Measurements from ENCODE around the gene PPFIBP1.
"Not testable (repeated sequence)": the region's sequence is repeated elsewhere in the genome, so short reads cannot be mapped to it uniquely, and the experiment has no call there.

PPFIBP1 gene

GRCh38 chr12:27618836-27619235, 94.8 kb downstream of the PPFIBP1 start:
- FAIRE-seq (no peak), DNase-seq (ENCODE audit: insufficient read length, low spot score) (no peak)

DNA sequence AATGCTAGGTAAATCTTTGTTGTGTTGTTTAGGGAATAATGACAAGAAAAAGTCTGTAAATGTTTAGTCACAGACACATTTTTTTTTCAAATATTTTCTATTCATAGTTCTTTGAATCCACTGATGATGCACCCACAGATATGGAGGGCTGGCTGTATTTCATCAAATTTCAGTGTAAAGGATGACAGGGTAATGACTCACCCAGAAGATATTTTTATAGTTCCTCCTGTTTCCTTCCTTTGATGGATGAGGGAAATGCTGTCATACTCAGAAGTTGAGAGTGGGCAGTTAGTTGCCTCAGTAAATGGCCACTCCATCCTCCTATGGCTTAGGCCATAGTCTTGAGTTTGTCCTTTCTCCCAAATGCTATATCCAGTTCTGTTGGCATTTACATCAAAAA, 95.3 kb downstream of the PPFIBP1 start:
- FAIRE-seq, result peak; percentile 96
- peak; percentile 80 for DNase-seq (ENCODE audit: insufficient read length, low spot score)

DNA sequence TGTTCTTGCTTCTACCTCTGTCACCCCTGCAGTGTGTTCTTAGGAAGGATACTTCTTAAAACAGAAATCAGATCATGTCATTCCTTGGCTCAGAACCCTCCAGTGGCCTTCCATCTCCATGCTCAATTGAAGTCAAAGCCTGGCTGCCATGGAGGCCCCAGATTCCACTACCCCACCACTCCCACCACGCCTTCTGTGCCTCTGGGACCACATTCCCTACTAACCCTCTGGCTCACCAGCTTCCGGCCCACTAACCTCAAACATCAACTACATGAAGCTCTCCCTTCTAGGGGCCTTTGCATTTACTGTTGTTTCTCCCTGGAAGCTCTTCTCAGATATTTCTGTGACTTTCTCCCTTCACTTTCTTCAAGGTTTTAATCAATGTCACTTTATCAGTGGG, 96.1 kb downstream of the PPFIBP1 start:
- no peak for DNase-seq (ENCODE audit: insufficient read length, low spot score)

GRCh38 chr12:27622436-27623195, 98.6 kb downstream of the PPFIBP1 start:
- peak; percentile 63 for FAIRE-seq
- no peak for DNase-seq (ENCODE audit: insufficient read length, low spot score)

More for the DNA sequence above, 96.1 kb downstream of the PPFIBP1 start:
- FAIRE-seq, result no peak

DNA sequence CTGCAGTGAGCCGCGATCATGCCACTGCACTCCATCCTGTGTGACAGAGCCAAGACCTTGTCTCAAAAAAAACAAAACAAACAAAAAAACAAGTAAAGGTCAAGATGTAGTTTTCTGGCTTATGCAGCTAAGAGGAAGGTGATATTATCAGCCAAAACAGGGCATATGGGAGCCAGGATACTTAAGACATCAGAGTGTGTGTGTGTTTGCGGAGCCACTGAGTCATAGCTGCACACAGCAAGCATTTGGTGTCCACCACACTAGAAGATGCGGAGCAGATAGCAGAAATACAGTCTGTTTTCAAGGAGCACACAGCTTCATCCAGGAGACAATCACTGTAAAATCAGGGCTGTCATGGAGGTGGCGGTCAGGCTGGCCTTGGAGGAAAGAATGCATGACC, 99.6 kb downstream of the PPFIBP1 start:
- DNase-seq (ENCODE audit: insufficient read length, low spot score), result no peak
- FAIRE-seq, result peak; percentile 76

DNA sequence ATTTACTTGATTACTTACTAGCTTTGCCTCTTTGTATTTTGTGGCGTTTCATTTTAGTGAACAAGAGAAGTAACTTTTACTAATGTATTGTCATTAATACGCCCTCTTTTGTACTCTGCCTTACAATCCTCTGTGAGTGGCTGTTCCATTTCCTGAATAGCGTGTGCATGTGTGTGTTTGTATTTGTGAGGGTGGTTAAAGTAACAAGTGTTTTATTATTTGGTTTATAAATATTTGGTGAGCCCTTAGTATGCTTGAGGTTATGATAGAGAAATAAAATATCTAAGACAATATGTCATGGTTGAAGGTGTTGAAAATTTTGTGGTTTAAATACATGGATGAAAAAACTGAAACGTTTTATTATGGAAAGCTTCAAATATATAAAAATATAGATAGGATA, 100.6 kb downstream of the PPFIBP1 start:
- no peak for DNase-seq (ENCODE audit: insufficient read length, low spot score)
- peak; percentile 52 for FAIRE-seq

DNA sequence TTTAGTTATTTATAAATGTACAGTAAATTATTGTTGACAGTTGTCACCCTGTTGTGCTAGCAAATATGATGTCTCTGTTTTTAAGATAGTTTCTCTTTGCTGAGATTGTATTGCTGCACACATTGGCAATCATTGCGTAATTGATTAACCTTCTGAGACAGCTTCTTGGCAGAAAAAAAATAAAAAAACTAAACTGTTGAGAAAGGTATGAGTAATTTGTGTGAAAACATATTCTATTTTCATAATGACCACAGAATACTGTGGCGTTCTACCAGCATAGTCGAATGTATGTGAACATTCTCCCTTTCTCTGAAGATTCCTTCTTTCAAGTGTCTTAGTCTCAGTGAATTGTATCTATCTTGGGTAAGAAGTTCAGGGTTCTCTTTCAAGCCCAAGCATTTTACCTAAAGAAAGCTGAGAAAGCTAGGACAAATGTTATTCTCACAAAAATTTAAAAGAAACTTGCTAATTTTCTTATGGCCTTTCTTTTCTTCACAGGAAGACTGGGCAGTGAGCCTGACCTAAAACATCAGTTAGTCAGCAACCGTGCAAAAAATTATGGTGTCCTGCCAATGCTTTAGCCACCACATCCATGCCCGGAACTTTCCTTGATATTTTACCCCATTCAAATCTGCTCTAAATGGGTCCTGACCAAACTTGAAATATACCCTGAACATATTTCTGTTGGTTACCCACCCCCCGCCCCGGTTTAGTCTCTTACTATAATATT, 103.3 kb downstream of the PPFIBP1 start:
- FAIRE-seq (peak; percentile 46), DNase-seq (ENCODE audit: insufficient read length, low spot score) (peak; percentile 33)

DNA sequence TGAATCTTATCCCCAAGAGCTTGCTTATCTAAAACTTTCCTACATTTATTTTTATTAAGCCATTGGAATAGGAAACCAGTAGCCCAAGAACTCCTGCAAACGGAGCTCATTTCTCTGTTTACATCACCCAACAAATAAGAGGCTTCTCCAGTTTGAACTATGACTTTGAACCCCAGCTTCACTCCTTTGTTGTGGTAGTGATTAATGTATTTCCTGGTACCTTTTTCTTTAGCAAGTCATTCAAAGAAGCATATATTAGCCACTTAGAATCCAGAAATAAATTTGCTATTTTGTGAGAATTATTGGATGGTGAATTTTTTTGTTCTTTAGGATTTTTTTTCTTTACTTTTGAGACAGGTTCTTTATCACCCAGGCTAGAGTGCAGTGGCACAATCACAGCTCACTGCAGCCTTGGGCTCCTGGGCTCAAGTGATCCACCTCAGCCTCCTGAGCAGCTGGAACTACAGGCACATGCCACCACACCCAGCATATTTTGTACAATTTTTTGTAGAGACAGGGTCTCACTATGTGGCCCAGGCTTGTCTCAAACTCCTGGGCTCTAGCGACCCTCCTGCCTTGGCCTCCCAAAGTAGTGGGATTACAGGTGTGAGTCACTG, 104.0 kb downstream of the PPFIBP1 start:
- not testable (repeated sequence) for FAIRE-seq; DNase-seq (ENCODE audit: insufficient read length, low spot score)

DNA sequence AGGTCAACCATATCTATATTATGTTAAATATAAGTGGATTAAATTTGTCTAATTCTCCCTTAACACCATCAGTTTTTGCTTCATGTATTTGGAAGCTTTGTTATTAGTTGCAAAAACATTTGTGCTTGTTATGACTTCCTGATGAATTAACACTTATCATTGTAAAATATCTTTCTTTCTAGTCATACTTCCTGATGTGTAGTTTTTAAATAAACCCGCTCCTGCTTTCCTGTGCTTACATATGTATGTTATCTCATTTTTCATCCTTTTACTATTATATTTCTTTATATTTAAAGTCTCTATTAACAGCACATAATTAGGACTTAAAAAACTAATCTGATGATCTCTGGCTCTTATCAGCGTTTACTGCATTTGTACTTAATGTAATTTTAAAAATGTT, 106.2 kb downstream of the PPFIBP1 start:
- DNase-seq (ENCODE audit: insufficient read length, low spot score); FAIRE-seq: not testable (repeated sequence)

DNA sequence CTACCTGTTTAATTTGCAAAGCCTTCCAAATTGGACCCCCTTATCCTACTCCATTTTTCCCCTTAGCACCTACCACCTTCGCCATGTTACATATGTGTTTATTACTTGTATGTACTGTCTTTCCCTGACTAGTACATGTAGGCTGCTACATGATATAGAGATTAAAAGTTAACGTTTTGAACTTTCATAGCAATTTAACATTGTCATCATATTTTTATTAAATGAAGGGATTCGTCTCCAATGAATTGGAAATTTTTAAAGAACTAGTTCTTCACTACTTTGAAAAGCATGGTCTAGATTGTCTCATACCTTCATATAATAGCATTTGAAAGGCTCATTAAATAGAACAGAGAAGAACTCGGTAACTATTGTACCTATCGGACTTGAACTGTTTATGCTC, 107.4 kb downstream of the PPFIBP1 start:
- FAIRE-seq, result no peak
- no peak for DNase-seq (ENCODE audit: insufficient read length, low spot score)

DNA sequence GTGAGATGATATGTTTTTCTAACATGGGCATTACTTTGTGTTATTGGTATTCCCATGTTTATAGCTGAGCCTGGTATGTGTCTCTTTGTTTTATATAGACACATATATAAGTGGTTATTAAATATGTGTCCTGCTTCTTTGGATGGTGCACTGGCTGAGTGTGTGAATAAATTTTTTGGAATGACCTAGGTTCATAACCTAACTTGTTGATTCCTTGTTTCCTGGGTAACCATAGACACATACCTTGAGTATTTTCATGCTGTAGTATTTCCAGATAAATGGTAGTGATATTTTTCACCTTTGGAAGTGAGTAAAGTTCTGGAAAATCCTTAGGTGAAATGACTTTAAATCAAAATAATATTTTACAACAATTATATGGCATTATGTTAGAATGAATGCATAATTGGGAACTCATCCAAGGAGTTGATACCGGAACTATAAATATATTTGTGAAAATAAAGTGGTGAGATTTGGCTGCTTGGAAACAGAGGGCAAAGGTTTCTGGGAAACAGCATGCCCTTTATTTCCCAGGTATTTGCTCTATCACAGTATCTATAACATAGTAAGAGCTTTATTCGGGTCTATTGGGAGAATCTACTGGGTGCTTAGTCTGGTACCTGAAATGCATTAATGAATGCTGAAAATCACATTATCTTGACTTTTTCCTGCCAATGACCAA, 107.9 kb downstream of the PPFIBP1 start:
- DNase-seq (ENCODE audit: insufficient read length, low spot score) (no peak), FAIRE-seq (peak; percentile 38)

DNA sequence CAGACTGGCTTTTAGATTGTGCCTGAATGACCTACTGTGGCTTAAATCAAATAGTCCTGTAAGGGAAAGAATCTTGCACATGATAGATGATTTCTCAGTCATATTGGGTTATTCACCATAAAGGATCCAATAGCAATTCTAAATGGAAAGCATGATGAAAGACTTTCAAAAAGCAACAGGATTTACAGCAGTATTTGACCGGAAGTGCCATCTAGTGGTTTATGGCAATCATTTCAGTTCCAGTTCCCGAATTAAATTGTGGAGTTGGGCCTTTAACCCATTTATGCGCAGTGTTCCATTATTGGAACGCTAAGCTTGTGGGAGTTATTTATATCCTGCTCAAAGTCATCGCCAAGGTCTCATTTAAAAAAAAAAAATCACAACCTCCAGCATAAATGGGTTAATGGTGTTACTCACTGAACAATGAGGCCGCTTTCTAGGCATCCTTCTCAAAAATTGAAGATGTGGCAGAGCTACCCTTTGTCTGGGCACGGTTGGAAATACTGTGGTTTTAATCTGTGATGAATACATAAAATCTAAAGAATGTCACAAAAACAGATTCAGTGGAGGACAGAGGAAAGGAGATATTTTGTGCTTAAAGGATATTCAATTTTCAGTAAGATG, 111.5 kb downstream of the PPFIBP1 start:
- FAIRE-seq (peak; percentile 86), DNase-seq (ENCODE audit: insufficient read length, low spot score) (peak; percentile 74)

DNA sequence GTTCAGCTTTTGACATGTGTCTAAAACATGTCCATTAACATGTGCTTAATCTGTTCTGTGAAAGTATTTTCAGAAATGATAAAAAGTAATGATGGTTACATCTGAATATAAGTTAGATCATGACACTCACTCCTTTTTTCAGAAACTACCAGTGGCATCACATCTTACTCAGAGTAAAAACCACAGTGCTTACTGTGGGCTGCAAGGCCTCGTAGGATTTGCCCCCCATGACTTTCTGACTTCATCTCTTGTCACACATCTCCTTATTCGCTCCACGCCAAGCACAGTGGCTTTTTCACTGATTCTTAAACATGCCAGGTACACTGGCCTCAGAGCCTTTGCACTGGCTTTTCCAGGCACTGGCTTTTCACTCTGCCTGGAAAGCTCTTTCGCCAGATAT, 112.6 kb downstream of the PPFIBP1 start:
- not testable (repeated sequence) for FAIRE-seq

GRCh38 chr12:27637524-27637923, 113.5 kb downstream of the PPFIBP1 start:
- DNase-seq (ENCODE audit: insufficient read length, low spot score) (no peak), FAIRE-seq (no peak)

More for the DNA sequence above, 112.6 kb downstream of the PPFIBP1 start:
- DNase-seq (ENCODE audit: insufficient read length, low spot score), result not testable (repeated sequence)

- DNase-seq (ENCODE audit: insufficient read length, low spot score), result no peak
- FAIRE-seq, result no peak
Measured at GRCh38 chr12:27639265-27639664, 115.3 kb downstream of the PPFIBP1 start.

DNA sequence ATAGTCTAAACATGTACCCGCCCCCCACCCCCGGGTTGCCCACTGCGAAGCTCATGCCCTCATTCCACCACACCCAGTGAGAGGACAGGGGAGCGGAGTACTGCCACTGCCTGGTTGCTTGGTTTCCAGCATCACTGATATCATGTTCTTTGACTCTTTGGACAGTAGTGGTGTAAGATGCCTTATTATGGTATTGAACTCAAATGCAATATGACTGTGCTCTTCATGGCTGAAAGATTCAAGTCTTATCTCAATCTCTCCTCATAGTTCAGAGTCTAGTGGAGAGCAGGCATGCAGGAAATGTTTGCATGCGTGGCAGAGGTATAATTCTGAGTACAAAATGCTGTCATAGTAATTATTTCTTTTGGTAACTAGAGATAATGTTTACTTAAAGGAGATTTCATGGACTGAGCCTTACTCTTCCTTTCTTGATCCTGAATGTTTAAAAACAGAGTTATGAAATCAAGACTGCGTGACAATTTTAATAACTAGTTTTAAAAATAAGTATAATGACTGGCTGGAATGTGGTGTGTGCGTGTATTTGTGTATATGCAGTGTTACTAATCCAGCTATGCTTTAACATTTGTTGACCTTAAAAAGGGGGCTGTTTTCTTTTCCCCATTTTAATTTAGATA, 116.7 kb downstream of the PPFIBP1 start:
- DNase-seq (ENCODE audit: insufficient read length, low spot score), result not testable (repeated sequence)
- FAIRE-seq, result peak; percentile 97

DNA sequence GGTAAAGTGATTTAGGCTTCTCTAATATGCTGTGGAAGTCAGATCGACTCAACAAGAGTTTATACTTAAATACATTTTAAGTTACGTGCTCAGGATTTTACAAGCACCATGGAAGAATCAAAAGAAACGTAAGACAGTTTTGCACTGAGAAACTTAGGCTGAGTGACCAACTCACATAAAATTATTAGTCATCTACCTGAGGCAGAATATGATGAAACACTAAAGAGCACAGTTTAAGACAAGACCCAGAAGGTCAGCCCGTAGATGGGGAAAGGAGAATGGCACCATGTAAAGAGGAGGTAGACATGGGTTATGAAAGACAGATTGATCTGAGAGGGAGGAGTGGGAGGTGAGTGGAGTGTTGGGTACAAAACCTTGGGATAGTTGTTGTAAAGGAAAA, 118.4 kb downstream of the PPFIBP1 start:
- DNase-seq (ENCODE audit: insufficient read length, low spot score); FAIRE-seq: not testable (repeated sequence)

DNA sequence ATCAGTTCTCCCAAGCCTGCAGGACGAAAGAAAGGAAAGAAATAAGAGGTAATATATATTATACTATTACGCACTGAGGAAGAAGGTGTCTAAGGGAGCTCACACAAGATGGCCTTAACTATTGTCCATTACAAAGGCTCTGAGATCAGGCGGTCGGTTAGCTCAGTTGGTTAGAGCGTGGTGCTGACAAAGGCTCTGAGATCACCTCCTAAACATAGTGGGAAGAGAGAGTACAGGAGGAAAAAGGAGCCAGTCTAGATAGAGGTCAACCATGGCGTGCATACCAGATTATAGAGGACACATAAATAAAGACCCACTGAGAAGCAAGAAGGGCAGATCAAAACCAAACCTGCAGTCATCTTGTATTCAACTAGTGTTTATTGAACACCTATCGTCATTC, 118.9 kb downstream of the PPFIBP1 start:
- DNase-seq (ENCODE audit: insufficient read length, low spot score); FAIRE-seq: not testable (repeated sequence)

GRCh38 chr12:27644158-27644845, 120.3 kb downstream of the PPFIBP1 start:
- FAIRE-seq, result no peak
- no peak for DNase-seq (ENCODE audit: insufficient read length, low spot score)
